HG02870 (cell line): ENCODE results near the gene MCM8.
"Not testable (repeated sequence)": the region's sequence is repeated elsewhere in the genome, so short reads cannot be mapped to it uniquely, and the experiment has no call there.

Source experiments
- ATAC-seq: cut with Tn5 transposase; IDR thresholded peaks from one replicate; pipeline ENCODE4 v1.9.1; 2021; ENCODE audit warnings: mild to moderate bottlenecking, moderate library complexity; ENCODE audit not compliant: unreplicated experiment

MCM8 gene

DNA sequence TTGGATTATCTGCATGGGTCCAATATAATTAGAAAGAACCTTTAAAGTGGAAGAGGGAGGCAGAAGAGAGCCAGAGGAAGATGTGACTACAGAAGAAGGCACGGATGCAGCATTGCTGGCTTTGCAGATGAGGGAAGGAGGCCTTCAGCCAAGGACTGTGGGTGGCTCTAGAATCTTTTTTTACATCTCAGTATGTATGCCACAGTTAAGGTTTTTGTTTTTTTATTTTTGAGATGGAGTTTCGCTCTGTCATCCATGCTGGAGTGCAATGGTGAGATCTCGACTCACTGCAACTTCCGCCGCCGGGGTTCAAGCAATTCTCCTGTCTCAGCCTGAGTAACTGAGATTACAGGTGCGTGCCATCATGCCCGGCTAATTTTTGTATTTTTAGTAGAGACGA is 49.3 kb downstream of the MCM8 start:
- ATAC-seq: no peak

DNA sequence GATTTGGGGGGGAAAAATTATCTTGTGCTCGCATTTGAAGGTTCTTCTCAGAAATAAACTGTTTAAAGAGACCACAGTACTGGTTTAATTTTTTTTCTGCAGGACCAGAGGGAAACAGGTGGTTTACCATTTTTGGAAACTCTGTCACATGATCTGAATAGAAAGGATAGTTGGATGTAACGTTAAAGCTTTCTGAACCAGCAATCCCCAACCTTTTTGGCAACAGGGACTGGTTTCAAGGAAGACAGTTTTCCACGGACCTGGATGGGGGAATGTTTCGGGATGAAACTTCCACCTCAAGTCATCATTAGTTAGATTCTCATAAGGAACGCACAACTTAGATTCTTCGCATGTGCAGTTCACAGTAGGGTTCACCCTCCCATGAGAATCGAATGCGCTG is 50.4 kb downstream of the MCM8 start:
- no peak for ATAC-seq

DNA sequence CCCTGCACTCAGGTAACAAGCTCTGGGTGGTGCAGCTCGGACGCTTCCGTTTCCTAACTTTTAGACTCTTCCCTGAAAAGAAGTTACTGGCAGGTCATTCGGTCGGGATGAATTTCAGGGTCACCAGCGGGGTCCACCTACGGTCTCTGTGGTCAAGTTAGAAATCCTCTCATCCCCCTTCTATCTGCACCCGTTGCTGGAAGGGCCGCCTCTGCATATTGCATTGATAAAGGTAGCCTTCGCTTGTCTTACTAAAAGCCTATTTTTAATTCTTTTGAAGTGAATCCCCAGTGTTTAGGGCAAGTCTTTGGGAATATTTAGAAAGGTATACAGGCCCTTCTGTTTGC is 56.1 kb downstream of the MCM8 start:
- ATAC-seq: no peak

DNA sequence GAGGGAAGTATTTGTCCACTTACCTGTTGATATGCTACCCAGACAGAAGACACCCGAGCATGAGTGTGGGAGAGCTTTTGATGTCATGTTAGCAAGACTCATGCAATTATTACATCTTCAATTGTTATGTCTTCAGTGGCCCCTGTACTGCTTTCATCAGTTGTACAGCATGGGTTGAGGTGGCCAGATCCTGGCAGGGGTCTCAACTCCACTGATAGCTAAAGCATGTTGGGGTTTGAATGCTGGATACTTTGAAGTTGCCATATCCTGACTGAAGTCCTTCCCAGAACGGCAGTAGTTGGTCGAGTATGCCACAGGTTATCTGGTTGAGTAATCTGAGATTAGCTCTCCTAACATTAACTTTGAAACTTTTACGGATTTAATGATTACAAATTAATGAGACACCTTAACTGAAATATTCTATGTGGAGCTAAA is 56.7 kb downstream of the MCM8 start:
- ATAC-seq: no peak

- no peak for ATAC-seq
These were observed 57.2 kb downstream of the MCM8 start for GRCh38 chr20:6007529-6008103.

DNA sequence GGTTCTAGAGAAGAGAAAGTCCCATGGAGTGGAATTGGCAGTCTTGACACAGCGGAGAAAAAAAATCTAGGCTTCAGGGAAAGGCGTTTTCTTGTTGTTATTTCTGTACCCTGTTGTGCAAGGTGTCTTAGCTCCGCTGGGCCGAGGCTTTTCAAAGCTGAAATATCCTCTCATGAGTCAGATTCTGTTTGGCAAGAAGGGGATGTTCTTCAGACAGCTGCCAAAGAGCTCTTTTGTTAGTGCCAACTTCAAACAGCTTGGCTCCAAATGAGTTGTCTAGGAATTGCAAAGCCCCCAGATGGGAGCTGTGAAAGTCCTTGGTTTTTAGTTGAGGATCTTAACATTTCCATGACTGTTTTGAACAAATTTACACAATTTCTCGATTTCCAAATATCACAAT is 57.8 kb downstream of the MCM8 start:
- ATAC-seq: no peak

- ATAC-seq: no peak
These were observed 61.7 kb downstream of the MCM8 start for GRCh38 chr20:6012179-6012578.

- no peak for ATAC-seq
These were observed 63.6 kb downstream of the MCM8 start for GRCh38 chr20:6014017-6014416.

DNA sequence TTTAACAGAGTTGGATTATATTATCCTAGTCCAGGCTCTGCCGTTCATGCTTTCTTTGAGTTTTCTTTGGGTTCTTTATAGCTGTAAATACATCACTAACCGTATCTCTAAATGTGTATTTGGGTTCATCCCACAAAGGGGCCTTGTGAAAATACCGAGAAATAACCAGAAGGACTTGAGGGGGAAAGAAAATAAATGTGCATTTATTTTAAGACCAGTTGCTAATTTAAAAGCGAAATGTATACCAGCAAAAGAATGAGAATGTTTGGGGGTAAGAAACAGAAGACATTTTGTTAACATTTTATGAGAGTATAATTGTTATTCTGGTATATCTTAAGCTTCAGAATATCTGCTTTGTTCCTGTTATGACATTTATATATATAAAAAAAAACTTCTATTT is 64.5 kb downstream of the MCM8 start:
- ATAC-seq: no peak

- ATAC-seq: no peak
These were observed 67.0 kb downstream of the MCM8 start for GRCh38 chr20:6017467-6017866.

DNA sequence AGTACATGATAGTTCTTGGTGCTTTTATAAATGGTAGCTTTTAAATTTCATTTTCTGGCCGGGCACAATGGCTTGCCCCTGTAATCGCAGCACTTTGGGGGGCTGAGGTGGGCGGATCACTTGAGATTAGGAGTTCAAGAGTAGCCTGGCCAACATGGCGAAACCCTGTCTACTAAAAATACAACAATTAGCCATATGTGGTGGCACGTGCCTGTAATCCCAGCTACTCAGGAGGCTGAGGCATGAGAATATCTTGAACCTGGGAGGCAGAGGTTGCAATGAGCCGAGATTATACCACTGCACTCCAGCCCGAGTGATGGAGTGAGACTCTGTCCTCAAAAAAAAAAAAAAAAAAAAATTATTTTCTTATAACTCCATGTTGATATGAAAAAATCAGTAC is 67.4 kb downstream of the MCM8 start:
- no peak for ATAC-seq

- ATAC-seq: no peak
These were observed 74.3 kb downstream of the MCM8 start for GRCh38 chr20:6024768-6025167.

DNA sequence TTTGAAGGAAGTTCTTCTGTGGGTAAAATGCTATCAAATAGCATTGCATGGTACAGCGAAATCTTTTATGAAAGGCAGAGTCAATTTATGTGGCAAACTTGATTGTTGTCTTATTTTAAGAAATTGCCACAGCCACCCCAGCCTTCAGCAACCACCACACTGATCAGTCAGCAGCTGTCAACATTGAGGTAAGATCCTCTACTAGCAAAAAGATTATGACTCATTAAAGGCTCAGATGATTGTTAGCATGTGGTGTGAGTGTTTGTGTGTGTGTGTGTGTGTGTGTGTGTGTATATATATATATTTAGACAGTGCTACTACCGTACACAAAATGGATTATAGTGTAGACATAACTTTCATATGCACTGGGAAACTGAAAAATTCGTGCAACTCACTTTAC is 75.6 kb downstream of the MCM8 start:
- no peak for ATAC-seq

- no peak for ATAC-seq
These were observed 78.4 kb downstream of the MCM8 start for GRCh38 chr20:6028818-6029217.

DNA sequence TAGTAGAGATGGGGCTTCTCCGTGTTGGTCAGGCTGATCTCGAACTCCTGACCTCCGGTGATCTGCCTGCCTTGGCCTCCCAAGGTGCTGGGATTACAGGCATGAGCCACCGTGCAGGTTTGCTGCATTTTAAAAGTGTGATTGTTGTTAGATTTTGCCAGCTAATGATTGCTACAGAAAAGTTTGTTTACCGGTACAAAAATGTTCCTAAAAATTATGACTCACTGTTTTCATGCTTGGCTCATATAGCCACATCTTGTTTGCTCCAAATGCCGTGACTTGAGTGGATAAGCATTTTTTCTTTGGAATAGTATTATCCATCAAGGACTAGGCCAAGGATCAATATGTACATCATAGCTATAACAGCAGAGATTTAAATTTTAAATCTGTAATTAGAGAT is 79.1 kb downstream of the MCM8 start:
- no peak for ATAC-seq

DNA sequence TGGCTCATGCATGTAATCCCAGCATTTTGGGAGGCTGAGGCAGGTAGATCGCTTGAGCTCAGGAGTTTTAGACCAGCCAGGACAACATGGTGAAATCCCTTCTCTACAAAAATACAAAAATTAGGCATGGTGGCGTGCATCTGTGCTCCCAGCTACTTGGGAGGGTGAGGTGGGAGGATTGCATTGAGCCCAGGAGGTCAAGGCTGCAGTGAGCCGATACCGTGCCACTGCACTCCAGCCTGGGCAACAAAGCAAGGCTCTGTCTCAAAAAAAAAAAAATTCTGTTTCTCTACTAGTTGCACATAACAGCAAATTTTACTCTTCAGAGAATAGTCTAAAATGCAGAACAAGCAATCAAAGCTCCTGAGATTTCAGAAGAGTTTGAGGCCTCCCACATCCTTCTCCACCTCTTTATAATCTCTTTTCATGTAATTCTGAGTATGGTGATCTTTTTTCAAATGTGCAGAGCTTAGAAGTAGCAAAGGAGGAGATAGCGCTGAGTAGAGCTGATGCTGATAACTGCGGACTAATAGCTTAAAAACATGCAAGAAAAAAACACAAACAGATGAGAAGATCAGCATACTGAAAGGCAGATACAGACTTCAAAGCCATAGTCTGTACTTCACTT is 80.1 kb downstream of the MCM8 start:
- ATAC-seq: no peak

DNA sequence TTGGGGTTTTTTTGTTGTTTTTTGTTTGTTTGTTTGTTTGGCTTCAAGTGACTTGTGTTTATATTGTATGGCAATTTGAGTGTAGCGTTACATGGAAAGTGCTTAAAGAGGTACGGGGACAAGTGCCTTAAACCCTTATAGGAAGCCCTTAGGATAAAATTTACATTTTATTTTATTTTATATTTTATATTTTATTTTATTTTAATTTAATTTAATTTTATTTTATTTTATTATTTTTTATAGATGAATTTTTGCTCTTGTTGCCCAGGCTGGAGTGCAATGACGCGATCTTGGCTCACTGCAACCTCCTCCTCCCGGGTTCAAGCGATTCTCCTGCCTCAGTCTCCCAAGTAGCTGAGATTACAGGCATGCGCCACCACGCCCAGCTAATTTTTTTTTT is 82.5 kb downstream of the MCM8 start:
- ATAC-seq: not testable (repeated sequence)

DNA sequence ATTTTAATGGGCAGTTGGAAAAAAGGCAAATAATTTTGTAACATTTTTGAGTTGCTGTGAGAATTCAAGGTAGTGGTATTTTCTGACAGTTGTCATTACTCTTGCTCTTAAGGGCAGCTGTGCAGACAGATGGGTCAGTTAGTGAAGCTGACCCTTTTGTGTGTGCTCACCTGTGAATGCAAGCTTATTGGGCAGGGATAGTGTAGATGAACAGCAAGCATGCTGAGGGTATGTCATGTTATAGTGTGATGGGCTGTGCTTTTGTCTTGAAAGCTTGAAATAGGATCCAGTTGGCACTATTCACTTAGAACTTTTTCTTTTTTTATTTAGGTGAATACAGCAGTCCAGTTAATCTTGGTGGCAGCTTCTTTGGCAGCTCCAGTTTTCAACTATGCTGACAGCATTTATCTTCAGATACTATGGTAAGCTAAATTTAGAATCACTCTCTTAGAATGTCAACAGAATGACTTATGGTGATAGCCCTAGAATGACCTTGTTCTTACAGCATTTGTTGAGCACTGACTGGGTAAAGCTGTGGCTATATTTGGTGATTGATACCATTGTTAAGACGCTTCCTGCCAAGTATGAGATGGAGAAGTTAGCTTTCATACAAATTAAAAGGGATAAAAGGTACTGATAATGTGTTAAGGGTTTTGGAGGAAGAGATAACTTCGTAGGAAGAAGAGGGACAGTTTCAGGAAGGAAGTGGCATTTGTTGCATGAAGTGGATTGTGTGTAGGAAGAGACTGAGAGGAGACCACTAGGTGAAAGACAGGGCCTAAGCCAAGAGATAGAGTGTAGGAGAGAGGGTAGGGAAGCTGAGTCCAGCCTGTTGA is 83.9 kb downstream of the MCM8 start:
- ATAC-seq: no peak

DNA sequence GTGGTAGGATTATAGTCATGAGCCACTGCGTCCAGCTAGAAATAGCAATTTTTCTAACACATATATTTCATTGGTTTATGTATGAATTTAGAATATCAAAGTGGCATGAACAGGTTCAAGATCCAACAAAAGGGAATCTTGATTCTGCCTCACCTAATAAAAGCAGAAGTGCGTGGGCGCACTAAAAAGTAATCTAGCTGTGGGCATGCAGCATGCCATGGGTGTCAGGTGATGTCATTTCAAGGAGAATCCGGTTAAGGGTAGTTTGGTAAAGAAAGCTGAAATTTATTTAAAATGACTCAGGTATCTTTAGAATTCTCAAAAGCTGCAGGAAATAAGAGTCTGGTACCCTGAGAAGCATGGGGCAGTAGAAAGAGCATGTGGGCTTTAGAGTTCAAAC is 85.8 kb downstream of the MCM8 start:
- ATAC-seq: no peak

GRCh38 chr20:6037082-6037481 is 86.6 kb downstream of the MCM8 start:
- ATAC-seq: no peak

DNA sequence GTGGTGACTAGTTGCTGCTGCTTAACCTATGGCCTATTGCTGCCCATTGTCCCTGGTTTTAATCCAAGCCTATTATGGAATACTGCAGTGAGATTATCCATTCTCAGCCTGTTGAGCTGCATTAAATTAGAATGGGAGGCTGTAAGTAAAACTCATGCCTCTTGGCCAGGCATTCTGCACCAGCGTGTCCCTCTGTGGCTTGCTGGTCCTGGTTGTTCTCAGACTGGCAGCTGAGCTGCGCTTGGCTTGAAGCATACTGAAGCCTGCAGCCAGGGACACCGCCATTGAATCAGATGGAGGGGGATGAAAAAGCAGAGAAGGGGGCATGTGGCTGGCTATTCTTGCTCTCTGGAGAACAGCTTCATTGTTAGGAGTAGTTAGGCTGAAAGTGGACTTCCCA is 87.8 kb downstream of the MCM8 start:
- ATAC-seq: no peak

DNA sequence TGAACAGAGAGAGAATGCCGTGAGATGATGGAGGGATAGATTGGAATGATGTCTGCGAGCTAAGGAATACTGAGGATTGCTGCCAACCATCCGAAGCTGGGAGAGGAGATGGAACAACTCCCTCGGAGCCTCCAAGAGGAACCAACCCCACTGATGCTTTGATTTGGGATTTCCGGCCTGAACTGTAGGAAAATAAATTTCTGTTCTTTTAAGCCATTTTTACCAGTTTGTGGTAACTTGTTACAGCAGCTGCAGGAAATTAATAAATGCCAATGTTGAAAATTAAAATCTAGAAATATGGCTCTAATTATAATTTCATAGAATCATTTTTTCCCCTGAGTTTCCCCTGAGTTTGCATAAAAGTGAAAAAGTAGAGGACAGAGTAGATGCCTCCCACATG is 89.3 kb downstream of the MCM8 start:
- no peak for ATAC-seq
